Uterus (tissue), 2 donors: Measurements from ENCODE around the gene HEPN1.

Experiments
- POLR2A ChIP-seq, 2 donors: fragments of 450-650 bp; IDR thresholded peaks; one replicate each; pipeline ENCODE4 v1.6.1; 2016; ENCODE audit warnings: antibody characterized with exemption in 2 of 2, mild to moderate bottlenecking in 1 of 2, moderate library complexity in 1 of 2
- TF ChIP-seq, protein P1 (sequence below), 4 experiments: fragments of 200-600 bp in 2 of 4; fragments of 450-650 bp in 2 of 4; sonication (generic) in 2 of 4; IDR thresholded peaks; one replicate each; pipeline ENCODE4 v1.5.1; 2016 to 2019; ENCODE audit warnings: antibody characterized with exemption in 4 of 4, mild to moderate bottlenecking in 2 of 4, moderate library complexity in 1 of 4

DNA sequence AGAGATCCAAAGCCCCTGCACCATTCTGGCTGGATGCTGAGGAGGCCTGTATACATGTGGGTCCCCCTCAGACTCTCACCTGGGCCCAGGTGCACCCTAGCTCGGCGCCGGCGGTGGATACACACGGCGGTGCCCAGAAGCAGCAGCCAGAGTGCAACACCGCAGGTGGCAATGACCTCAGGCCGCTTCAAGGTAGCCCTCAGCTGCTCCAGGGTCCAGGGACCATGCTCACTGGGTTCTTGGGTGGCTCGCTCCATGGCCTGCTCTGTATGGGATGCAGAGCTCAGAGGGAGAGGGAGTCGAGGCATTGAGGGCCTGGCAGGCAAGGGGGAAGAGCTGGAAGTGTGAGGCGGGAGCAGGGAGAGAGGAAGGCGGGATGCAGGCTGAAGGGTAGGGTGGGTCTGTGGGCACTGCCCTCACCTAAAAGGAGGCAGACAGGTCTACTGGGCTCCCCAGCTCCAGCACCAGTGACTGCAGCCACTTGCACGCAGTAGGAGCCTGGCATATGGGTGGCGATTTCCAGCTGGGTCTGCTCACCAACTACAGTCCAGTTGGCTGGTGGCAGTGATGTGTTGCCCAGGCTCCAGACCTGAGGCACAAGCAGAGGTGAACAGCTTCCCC is 25.2 kb upstream of the HEPN1 start:
- TF ChIP-seq, protein P1, sequence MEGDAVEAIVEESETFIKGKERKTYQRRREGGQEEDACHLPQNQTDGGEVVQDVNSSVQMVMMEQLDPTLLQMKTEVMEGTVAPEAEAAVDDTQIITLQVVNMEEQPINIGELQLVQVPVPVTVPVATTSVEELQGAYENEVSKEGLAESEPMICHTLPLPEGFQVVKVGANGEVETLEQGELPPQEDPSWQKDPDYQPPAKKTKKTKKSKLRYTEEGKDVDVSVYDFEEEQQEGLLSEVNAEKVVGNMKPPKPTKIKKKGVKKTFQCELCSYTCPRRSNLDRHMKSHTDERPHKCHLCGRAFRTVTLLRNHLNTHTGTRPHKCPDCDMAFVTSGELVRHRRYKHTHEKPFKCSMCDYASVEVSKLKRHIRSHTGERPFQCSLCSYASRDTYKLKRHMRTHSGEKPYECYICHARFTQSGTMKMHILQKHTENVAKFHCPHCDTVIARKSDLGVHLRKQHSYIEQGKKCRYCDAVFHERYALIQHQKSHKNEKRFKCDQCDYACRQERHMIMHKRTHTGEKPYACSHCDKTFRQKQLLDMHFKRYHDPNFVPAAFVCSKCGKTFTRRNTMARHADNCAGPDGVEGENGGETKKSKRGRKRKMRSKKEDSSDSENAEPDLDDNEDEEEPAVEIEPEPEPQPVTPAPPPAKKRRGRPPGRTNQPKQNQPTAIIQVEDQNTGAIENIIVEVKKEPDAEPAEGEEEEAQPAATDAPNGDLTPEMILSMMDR (IDR thresholded peaks at IDR 0.05) = no peak
- no peak for TF ChIP-seq POLR2A (IDR thresholded peaks at IDR 0.05)
